IMR-90 (cell line): ENCODE results near the gene RUSF1.
A peak's percentile ranks its signal among the peaks of the same experiment; 100 is the strongest.

Experiments used
- CTCF ChIP-seq: conservative IDR thresholded peaks from 2 replicates; pipeline ENCODE4 v1.5.1; 2012; ENCODE audit warnings: mild to moderate bottlenecking, low read depth, low read length, improper control_type of control experiment
- MAFK ChIP-seq: IDR thresholded peaks from 2 replicates; pipeline ENCODE4 v1.6.1; 2012; ENCODE audit warnings: low read depth, low read length, improper control_type of control experiment
- USF2 ChIP-seq: fragments of 150-350 bp; IDR thresholded peaks from 2 replicates; pipeline ENCODE4 v1.6.1; 2017; ENCODE audit warnings: mild to moderate bottlenecking, antibody characterized with exemption, low read length, low read depth

GRCh38 chr16:31452631-31453106, 55.5 kb downstream of the RUSF1 start:
- TF ChIP-seq CTCF (no peak), USF2 (no peak), MAFK (peak; percentile 70)
